NCI-H510A treated with DMSO at 0.1 percent for 48 hours (cell line): ENCODE results near the gene HOXB4.

ENCODE experiments used
- DNase-seq: peaks from one replicate; lab custom pipeline; 2025; lab: John Stamatoyannopoulos, UW

HOXB4 gene

GRCh38 chr17:48528936-48529682, 49.0 kb downstream of the HOXB4 start:
- no peak for DNase-seq

DNA sequence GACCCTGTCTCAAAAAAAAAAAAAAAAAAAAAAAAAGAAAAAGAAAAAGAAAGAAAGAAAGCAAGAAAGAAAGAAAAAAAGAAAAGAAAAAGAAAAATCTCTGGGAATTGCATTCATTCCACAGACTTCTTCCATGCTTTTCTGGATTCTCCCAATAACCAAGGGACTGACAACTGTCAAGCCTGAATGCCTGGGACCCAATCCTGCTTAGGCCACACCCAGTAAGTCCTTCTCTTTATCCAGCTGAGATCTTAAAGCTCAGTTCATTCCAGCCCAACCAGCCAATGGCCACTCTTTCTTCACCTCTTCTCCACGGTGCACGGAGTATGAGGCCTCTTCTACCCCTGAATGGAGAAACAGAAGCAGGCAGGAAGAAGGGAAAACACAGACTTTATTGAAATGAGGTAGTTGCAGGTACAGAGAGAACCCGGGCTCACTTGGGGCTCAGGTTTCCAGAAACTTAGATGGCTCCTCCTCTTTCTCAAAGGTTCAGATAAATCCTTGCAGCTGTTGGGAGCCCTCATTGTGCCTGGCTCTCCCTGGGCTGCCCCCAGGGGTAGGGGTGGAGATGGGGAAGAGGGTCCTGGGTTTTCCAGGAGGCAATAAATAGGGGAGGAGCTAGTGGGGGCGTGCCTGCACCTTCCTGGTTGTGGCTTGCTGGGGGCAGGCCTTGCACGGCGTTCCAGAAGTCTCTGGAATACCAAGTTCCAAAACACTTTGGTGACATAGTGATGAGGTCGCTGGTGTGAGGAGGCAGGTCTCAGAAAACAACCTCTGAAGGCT, 49.8 kb downstream of the HOXB4 start:
- DNase-seq = no peak

DNA sequence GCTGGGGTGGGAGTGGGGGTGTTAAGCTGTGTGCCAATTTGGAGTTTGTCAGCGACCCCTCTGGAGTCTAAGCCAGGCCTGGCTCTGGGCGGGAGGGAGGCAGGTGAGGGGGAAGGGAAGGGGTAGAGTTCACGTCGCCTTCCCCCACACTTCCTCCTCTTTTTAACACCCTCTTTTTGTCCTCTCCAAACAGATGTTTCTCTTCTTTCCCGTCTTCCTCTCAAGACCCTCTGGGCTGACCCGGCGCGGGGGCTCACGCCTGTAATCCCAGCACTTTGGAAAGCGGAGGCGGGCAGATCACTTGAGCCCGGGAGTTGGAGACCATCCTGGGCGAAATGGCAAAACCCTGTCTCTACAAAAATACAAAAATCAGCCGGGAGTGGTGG, 50.6 kb downstream of the HOXB4 start:
- DNase-seq = no peak

DNA sequence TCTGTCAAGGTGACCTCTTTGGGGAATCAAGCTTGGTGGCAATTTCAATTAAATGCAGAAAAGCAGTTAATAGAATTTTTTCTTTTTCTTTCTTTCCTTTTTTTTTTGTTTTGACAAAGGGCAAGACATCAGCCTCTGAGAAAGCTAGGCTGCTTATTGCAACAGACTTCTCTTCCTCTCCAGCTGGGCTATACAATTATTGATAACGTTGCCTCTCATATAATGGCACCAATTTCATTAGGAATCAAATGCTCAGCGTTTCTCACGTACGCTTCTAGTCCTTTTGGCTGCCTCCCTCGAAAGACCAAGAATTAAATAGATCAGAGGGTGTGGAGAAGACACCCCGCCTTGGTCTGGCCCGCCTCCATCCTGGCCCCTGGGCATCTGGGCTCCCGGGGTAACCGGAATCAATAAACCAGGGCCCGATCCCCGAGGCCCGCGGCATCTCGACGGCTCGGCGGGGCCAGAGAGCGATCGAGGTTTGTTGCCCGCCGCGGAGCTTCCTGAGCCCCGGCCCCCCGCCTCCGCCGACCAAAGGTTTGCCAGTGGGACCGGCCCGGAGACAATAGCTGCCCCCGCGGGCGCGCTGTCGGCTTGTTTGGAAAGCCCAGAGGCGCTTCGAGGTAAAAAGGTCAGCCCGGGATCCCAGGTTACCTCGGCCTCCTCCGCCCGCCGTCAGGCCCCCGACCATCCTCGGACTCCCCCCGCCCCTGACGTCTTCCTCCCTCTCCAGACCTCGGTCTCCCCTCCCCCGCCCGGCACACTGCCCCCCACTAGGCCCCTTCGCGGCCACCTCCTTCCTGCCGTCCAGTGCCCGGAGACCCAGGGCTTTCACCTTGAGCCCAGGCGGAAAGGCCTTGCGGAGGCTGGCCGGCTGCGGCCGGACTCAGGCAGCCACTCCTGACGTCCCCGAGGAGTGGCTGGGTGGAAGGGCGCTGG, 51.3 kb downstream of the HOXB4 start:
- no peak for DNase-seq
